HPDE6-E6E7 (cell line): ENCODE results near the gene RALA.
A peak's percentile ranks its signal among the peaks of the same experiment; 100 is the strongest.

Experiments
- DNase-seq: peaks from one replicate; pipeline ENCODE4 v3.0.0; 2011; ENCODE audit warnings: missing footprints; ENCODE audit errors: extremely low spot score

Gene RALA

GRCh38 chr7:39623047-39623731 is at the start of gene RALA:
RALA (plus strand) TSS chr7:39623572; CDS start chr7:39686668, 63,096 bp downstream.
- DNase-seq = peak; percentile 90

- no peak for DNase-seq
Observed at GRCh38 chr7:39574673-39575349, 48.6 kb upstream of the RALA start.

GRCh38 chr7:39577229-39577874 is 46.0 kb upstream of the RALA start:
- no peak for DNase-seq

- peak; percentile 74 for DNase-seq
Observed at GRCh38 chr7:39580149-39580874, 43.1 kb upstream of the RALA start.

GRCh38 chr7:39582536-39582935 is 40.8 kb upstream of the RALA start:
- DNase-seq = no peak

GRCh38 chr7:39583539-39583938 is 39.8 kb upstream of the RALA start:
- no peak for DNase-seq

GRCh38 chr7:39587393-39587792 is 36.0 kb upstream of the RALA start:
- DNase-seq = no peak

- no peak for DNase-seq
Observed at GRCh38 chr7:39588416-39588815, 35.0 kb upstream of the RALA start.

- peak; percentile 14 for DNase-seq
Observed at GRCh38 chr7:39589323-39590111, 33.9 kb upstream of the RALA start.

- no peak for DNase-seq
Observed at GRCh38 chr7:39592586-39592985, 30.8 kb upstream of the RALA start.

- no peak for DNase-seq
Observed at GRCh38 chr7:39594988-39595620, 28.3 kb upstream of the RALA start.

GRCh38 chr7:39602351-39602750 is 21.0 kb upstream of the RALA start:
- no peak for DNase-seq

- DNase-seq = no peak
Observed at GRCh38 chr7:39603924-39604323, 19.4 kb upstream of the RALA start.

- no peak for DNase-seq
Observed at GRCh38 chr7:39605087-39605486, 18.3 kb upstream of the RALA start.

GRCh38 chr7:39606352-39606751 is 17.0 kb upstream of the RALA start:
- DNase-seq = peak; percentile 29

- no peak for DNase-seq
Observed at GRCh38 chr7:39606941-39607340, 16.4 kb upstream of the RALA start.

GRCh38 chr7:39607865-39608264 is 15.5 kb upstream of the RALA start:
- no peak for DNase-seq

GRCh38 chr7:39608278-39608677 is 15.1 kb upstream of the RALA start:
- no peak for DNase-seq

GRCh38 chr7:39609113-39609934 is 14.0 kb upstream of the RALA start:
- no peak for DNase-seq

GRCh38 chr7:39609935-39610263 is 13.5 kb upstream of the RALA start:
- DNase-seq = no peak
